Measurements from ENCODE around the gene KREMEN1. TPM values are rescaled to one million over a fixed set of nuclear protein-coding genes. Genes with fewer than 3 reads are reported as not detected.

The KREMEN1 gene
- total RNA-seq, 1 donor from 2014 or later = 24.6 TPM

DNA sequence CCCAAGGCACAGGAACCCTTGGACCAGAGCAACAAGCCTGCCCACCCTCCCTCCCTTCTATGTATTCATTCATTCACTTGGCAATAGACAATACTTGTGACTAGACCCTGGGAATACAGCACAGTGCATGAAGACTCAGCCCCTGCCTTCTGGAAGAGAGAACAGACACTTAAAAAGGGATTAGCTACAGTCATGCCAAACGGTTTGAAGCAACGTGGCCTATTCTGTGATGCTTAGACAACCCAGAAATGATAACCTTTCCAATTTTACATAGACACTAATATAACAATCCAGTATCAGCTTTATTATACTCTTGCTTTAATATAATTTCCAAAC lies 52.6 kb downstream of the KREMEN1 start:
- H3K27me3 ChIP-seq = no peaks in the 10 kb centered on the region
- no peak for DNase-seq (ENCODE audit: extremely low spot score in 2 of 2)
- peaks cover 6% of the 10 kb centered on the region for H3K4me1 ChIP-seq
- no peaks in the 10 kb centered on the region for H3K9me3 ChIP-seq
- intact Hi-C loops (cut with DNase I) = no loop called here
- H3K27ac ChIP-seq = no peak overlapping the region
- H3K36me3 ChIP-seq = peaks cover 0 to 12% of the 10 kb centered on the region in 2 donors
- TF ChIP-seq POLR2AphosphoS5 (IDR thresholded peaks at IDR 0.05; ENCODE audit: insufficient read depth in 1 of 2, low read depth in 1 of 2) = no peak
- TF ChIP-seq, protein P1, sequence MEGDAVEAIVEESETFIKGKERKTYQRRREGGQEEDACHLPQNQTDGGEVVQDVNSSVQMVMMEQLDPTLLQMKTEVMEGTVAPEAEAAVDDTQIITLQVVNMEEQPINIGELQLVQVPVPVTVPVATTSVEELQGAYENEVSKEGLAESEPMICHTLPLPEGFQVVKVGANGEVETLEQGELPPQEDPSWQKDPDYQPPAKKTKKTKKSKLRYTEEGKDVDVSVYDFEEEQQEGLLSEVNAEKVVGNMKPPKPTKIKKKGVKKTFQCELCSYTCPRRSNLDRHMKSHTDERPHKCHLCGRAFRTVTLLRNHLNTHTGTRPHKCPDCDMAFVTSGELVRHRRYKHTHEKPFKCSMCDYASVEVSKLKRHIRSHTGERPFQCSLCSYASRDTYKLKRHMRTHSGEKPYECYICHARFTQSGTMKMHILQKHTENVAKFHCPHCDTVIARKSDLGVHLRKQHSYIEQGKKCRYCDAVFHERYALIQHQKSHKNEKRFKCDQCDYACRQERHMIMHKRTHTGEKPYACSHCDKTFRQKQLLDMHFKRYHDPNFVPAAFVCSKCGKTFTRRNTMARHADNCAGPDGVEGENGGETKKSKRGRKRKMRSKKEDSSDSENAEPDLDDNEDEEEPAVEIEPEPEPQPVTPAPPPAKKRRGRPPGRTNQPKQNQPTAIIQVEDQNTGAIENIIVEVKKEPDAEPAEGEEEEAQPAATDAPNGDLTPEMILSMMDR (IDR thresholded peaks at IDR 0.05) = no peak
- TF ChIP-seq POLR2A (IDR thresholded peaks at IDR 0.05) = no peak
- H3K4me3 ChIP-seq = no peak overlapping the region

DNA sequence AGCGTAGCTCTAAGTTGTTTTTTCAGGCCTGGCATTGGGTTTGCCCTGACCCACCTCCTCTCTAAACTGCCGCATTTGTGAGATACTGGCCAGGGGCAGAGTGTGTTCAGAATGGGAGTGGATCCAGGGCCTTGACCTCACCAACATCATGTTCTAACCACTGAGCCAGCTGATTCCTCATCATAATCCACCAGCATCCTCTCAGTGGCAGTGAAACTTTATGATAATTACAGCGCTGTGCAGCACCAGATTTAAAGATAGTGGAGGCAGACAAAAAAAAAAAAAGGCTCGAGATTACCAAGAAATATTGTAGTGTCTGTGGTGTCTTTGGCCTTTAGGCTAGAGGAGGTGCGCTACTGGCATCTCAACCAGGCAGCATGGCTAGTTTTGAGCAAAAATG lies 53.0 kb downstream of the KREMEN1 start:
- no peak overlapping the region for H3K27ac ChIP-seq
- DNase-seq (ENCODE audit: extremely low spot score in 2 of 2) = no peak
- H3K27me3 ChIP-seq = no peaks in the 10 kb centered on the region
- TF ChIP-seq, protein P1 (IDR thresholded peaks at IDR 0.05) = no peak
- TF ChIP-seq POLR2AphosphoS5 (IDR thresholded peaks at IDR 0.05; ENCODE audit: insufficient read depth in 1 of 2, low read depth in 1 of 2) (no peak), POLR2A (IDR thresholded peaks at IDR 0.05) (no peak)
- peaks cover 3% of the 10 kb centered on the region for H3K4me1 ChIP-seq
- intact Hi-C loops (cut with DNase I) = no loop called here
- H3K9me3 ChIP-seq = no peaks in the 10 kb centered on the region
- H3K4me3 ChIP-seq = no peak overlapping the region
- H3K36me3 ChIP-seq = peaks cover 0 to 12% of the 10 kb centered on the region in 2 donors

DNA sequence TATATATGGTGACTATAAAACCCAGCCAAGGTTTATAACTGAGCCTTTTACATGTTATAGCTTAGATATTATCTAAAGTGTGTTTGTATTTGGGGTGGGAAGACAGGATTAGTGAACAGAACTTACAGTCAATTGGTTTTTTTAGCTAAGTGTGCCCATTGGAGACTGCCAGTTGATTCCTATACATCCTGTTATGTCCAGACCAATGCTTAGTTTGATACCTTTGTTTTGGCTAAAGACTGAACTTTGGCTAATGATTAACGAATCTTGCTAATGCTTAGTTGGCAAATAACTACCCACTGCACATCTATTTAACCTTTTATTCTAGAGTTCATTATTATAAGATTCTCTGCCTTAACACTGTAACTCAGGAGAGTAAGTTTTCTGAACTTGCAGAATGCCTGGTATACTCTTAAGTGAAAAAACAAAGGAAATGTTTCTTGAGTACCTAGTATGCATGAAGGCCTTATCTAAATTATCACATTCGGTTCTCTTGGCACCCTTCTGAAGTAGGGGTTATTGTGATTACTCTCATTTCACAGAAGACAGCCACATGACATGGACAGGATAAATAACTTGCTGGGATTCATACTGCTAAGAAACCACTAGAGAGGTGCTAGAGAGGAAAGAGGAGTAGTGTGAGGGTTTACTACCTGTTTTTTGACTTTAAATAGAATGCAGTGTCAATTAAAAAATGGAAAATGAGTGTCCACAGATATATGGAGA lies 54.0 kb downstream of the KREMEN1 start:
- intact Hi-C loops (cut with DNase I) = no loop called here
- H3K4me1 ChIP-seq = no peaks in the 10 kb centered on the region
- DNase-seq (ENCODE audit: extremely low spot score in 2 of 2) = no peak
- no peaks in the 10 kb centered on the region for H3K27me3 ChIP-seq
- no peak overlapping the region for H3K4me3 ChIP-seq
- no peaks in the 10 kb centered on the region for H3K9me3 ChIP-seq
- peaks cover 0 to 12% of the 10 kb centered on the region in 2 donors for H3K36me3 ChIP-seq
- H3K27ac ChIP-seq = no peak overlapping the region
- TF ChIP-seq, protein P1 (IDR thresholded peaks at IDR 0.05) = no peak
- no peak for TF ChIP-seq POLR2AphosphoS5 (IDR thresholded peaks at IDR 0.05; ENCODE audit: insufficient read depth in 1 of 2, low read depth in 1 of 2)
- TF ChIP-seq POLR2A (IDR thresholded peaks at IDR 0.05) = no peak

DNA sequence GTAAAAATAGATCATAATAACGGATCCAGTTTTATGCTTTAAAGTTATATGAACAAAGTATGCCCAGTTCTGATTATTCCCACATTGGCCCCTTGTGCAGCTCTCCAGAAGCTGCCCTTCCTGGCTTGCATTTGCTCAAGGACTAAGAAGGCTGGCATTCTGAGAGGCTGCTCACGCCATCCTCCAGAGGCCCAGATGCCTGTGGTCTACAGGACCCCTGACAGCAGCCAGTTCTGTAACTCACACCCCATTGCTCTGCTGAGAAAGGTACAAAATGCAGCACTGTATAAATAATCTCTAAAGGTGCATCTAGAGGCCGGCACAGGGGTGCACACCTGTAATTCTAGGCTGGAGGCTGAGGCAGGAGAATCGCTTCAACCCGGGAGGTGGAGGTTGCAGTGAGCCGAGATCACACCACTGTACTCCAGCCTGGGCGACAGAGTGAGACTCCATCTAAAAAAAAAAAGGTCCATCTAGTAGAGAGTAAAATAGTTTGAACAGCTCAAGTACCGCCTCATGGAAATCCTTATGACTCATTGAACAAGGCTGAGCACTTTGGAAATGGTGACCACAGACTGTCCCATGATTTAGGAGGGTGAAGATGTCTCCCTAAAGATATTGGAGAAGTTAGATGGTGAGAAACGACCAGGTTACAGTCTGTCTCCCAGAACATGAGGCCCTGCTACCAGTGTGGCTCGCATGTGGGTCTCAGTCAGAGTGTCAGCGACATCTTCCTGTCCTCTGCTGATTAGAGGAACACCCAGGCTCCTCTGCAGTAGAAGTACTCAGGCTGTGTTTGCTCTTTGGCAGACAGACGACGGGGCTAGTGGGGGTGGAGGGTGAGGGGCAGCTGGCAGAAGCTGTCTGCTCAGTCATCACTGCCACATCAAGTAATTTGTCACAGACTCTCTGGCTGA lies 56.3 kb downstream of the KREMEN1 start:
- Histone ChIP-seq H3K27me3 (no peaks in the 10 kb centered on the region), H3K36me3 (peaks cover 0 to 24% of the 10 kb centered on the region in 2 donors), H3K4me3 (no peak overlapping the region), H3K9me3 (no peaks in the 10 kb centered on the region), H3K27ac (no peak overlapping the region), H3K4me1 (no peaks in the 10 kb centered on the region)
- intact Hi-C loops (cut with DNase I) = no loop called here
- DNase-seq (ENCODE audit: extremely low spot score in 2 of 2) = peak in 1 of 2 donors; percentile 75
- TF ChIP-seq POLR2A (IDR thresholded peaks at IDR 0.05) (no peak), POLR2AphosphoS5 (IDR thresholded peaks at IDR 0.05; ENCODE audit: insufficient read depth in 1 of 2, low read depth in 1 of 2) (no peak)
- TF ChIP-seq, protein P1 (IDR thresholded peaks at IDR 0.05) = no peak

DNA sequence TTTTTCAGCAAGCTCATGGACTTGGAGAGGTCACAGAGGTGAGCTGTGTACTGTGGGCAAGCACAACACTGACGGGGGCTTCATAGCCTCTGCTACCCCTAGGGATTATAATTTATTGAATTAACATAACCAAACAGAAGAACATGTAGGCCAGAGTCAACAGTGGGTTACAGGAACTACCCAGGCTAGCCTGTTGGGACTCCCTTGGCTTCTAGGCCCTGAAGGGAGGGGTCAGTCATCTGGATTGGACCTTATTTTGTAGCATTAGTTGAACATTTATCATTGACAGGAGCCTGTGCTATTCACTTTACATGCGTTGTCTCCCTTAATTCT lies 56.9 kb downstream of the KREMEN1 start:
- Histone ChIP-seq H3K27me3 (no peaks in the 10 kb centered on the region), H3K36me3 (peaks cover 0 to 25% of the 10 kb centered on the region in 2 donors), H3K9me3 (no peaks in the 10 kb centered on the region), H3K4me3 (no peak overlapping the region), H3K27ac (no peak overlapping the region), H3K4me1 (no peaks in the 10 kb centered on the region)
- DNase-seq (ENCODE audit: extremely low spot score in 2 of 2) = no peak
- TF ChIP-seq POLR2AphosphoS5 (IDR thresholded peaks at IDR 0.05; ENCODE audit: insufficient read depth in 1 of 2, low read depth in 1 of 2) = no peak
- TF ChIP-seq POLR2A (IDR thresholded peaks at IDR 0.05) = no peak
- TF ChIP-seq, protein P1 (IDR thresholded peaks at IDR 0.05) = no peak
- intact Hi-C loops (cut with DNase I) = no loop called here
